Motor neuron (in vitro differentiated cells): ENCODE data around the gene CDC20. TPM values are rescaled to one million over a fixed set of nuclear protein-coding genes. Genes with fewer than 3 reads are reported as not detected.

Source experiments
- ATAC-seq, 8 experiments: fragments of 200-7000 bp; cut with Tn5 transposase; replicated peaks in 6 of 8; 2 replicates each; pipeline ENCODE4 v1.8.0; 2021; ENCODE audit warnings: mild to moderate bottlenecking in 8 of 8, moderate library complexity in 8 of 8
- H3K27ac ChIP-seq, 2 donors: fragments of 250-450 bp; sonication (Bioruptor Pico); 2 replicates each; pipeline ENCODE4 v1.9.0; 2021; ENCODE audit warnings: antibody characterized with exemption in 2 of 2, mild to moderate bottlenecking in 2 of 2, moderate library complexity in 1 of 2
- H3K4me1 ChIP-seq, 2 donors: fragments of 250-450 bp; sonication (Bioruptor Pico); replicated peaks in 1 of 2; 2 replicates each; pipeline ENCODE4 v1.6.1; 2021; ENCODE audit warnings: antibody characterized with exemption in 2 of 2, mild to moderate bottlenecking in 2 of 2, moderate library complexity in 1 of 2
- H3K4me3 ChIP-seq, 5 donors: fragments of 250-450 bp; sonication (Bioruptor Pico); 2 replicates each; pipeline ENCODE4 v1.9.0; 2021; ENCODE audit warnings: antibody characterized with exemption in 5 of 5, mild to moderate bottlenecking in 5 of 5, moderate library complexity in 4 of 5
- WGBS, 10 experiments: fragments of 450-650 bp; shearing (Covaris generic); methylation state at CpG; one replicate each; pipeline ENCODE4 v1.0.0; 2022; 5-methylcytosine and 5-hydroxymethylcytosine counted together
- in situ Hi-C, 9 experiments: fragments of 400-800 bp; cut with MboI; loops; one replicate each; pipeline ENCODE4 v1.15.0; 2021; ENCODE audit warnings: low sequenced_read_pairs in 9 of 9, low pct_unique_long_range_greater_than_20kb in 2 of 9; ENCODE audit not compliant: unreplicated experiment in 9 of 9
- total RNA-seq, 8 experiments: library from RNA; unstranded; fragments of 300-600 nt; gene quantifications; 2 replicates each; pipeline versions ENCODE4 v1.2.3 to v1.2.4, GENCODE V29; 2022

The CDC20 gene
- total RNA-seq, 8 experiments from 2014 or later: 0.15 to 144 (median 15.3) TPM

GRCh38 chr1:43402089-43402865 is 43.5 kb downstream of the CDC20 start:
- in situ Hi-C loops: loop anchor here in 4 of 9 experiments (25.0 kb wide), 1 partner anchor 165 kb away; no protein-coding TSS in a partner anchor
- 36 to 98% (median 86%) methylated on average over 1 to 6 of the region's 6 CpGs for WGBS, 10 experiments
- Histone ChIP-seq H3K27ac (no peak overlapping the region), H3K4me1 (no peaks in the 10 kb centered on the region), H3K4me3 (no peak overlapping the region)
- no peak for ATAC-seq

GRCh38 chr1:43404353-43404752 is 45.6 kb downstream of the CDC20 start:
- ATAC-seq: no peak
- 89 to 100% (median 97%) methylated on average over 1 to 6 of the region's 6 CpGs; no CpG with 5 or more reads in 5 of the 10 experiments for WGBS, 10 experiments
- in situ Hi-C loops: loop anchor here in 4 of 9 experiments (25.0 kb wide), 1 partner anchor 167 kb away; no protein-coding TSS in a partner anchor

GRCh38 chr1:43405219-43405875 is 46.6 kb downstream of the CDC20 start:
- H3K4me3 ChIP-seq: no peak overlapping the region
- H3K27ac ChIP-seq: no peak overlapping the region
- WGBS, 10 experiments: 67 to 100% (median 92%) methylated on average over 1 to 6 of the region's 6 CpGs; no CpG with 5 or more reads in 2 of the 10 experiments
- ATAC-seq: no peak
- H3K4me1 ChIP-seq: no peaks in the 10 kb centered on the region
- in situ Hi-C loops: loop anchor here in 4 of 9 experiments (25.0 kb wide), 1 partner anchor 168 kb away; no protein-coding TSS in a partner anchor

More at GRCh38 chr1:43404353-43404752, 45.6 kb downstream of the CDC20 start:
- H3K27ac ChIP-seq: no peak overlapping the region
- H3K4me3 ChIP-seq: no peak overlapping the region
- H3K4me1 ChIP-seq: no peaks in the 10 kb centered on the region

GRCh38 chr1:43405876-43406234 is 47.1 kb downstream of the CDC20 start:
- 92 to 100% (median 100%) methylated on average over 1 to 2 of the region's 2 CpGs; no CpG with 5 or more reads in 2 of the 10 experiments for WGBS, 10 experiments
- in situ Hi-C loops: loop anchor here in 4 of 9 experiments (25.0 kb wide), 1 partner anchor 169 kb away; no protein-coding TSS in a partner anchor
- no peak overlapping the region for H3K27ac ChIP-seq
- H3K4me3 ChIP-seq: no peak overlapping the region
- no peak for ATAC-seq
- H3K4me1 ChIP-seq: no peaks in the 10 kb centered on the region

GRCh38 chr1:43410571-43410970 is 51.8 kb downstream of the CDC20 start:
- no peak for ATAC-seq
- 86 to 100% (median 100%) methylated on average over 1 to 3 of the region's 3 CpGs; no CpG with 5 or more reads in 3 of the 10 experiments for WGBS, 10 experiments
- in situ Hi-C loops: loop anchor here in 4 of 9 experiments (25.0 kb wide), 1 partner anchor 173 kb away; no protein-coding TSS in a partner anchor

More at GRCh38 chr1:43410571-43410970, 51.8 kb downstream of the CDC20 start:
- no peaks in the 10 kb centered on the region for H3K4me1 ChIP-seq
- H3K27ac ChIP-seq: no peak overlapping the region
- no peak overlapping the region for H3K4me3 ChIP-seq

Other genes with a start within 250 kb of the CDC20 start
- gene EBNA1BP2, start 186.7 kb upstream of the CDC20 start, total RNA-seq: 100 to 1,000 TPM in 2 of 8 experiments, 10 to 100 TPM in 6; 71.2 to 109 (median 90.3) TPM
- gene CFAP57, start 186.7 kb upstream of the CDC20 start, total RNA-seq: 1 to 10 TPM in 4 of 8 experiments, under 1 TPM in 4; 0.40 to 7.3 (median 0.82) TPM
- 1 to 10 TPM in 1 of 8 experiments, under 1 TPM in 3, not detected in 4; 0.11 to 4.7 (median 0.34) TPM for gene TMEM125, start 89.0 kb upstream of the CDC20 start, total RNA-seq
- gene C1orf210, start 73.4 kb upstream of the CDC20 start, total RNA-seq: under 1 TPM in 6 of 8 experiments, not detected in 2; 0.11 to 0.66 (median 0.36) TPM
- gene TIE1, start 58.0 kb upstream of the CDC20 start, total RNA-seq: 10 to 100 TPM in 1 of 8 experiments, 1 to 10 TPM in 3, under 1 TPM in 4; 0.31 to 14.2 (median 0.88) TPM
- under 1 TPM in 2 of 8 experiments, not detected in 6; 0.05 to 0.08 TPM for gene MPL, start 21.2 kb upstream of the CDC20 start, total RNA-seq
- 10 to 100 TPM; 11.1 to 83.1 (median 24.5) TPM for gene ELOVL1, start 9.0 kb downstream of the CDC20 start, total RNA-seq
- gene MED8, start 30.8 kb downstream of the CDC20 start, total RNA-seq: 100 to 1,000 TPM in 2 of 8 experiments, 10 to 100 TPM in 6; 22.7 to 121 (median 57.1) TPM
- gene SZT2, start 30.9 kb downstream of the CDC20 start, total RNA-seq: 10 to 100 TPM; 14.3 to 73.8 (median 23.0) TPM
- 10 to 100 TPM in 6 of 8 experiments, 1 to 10 TPM in 2; 4.4 to 17.6 (median 13.2) TPM for gene HYI, start 95.0 kb downstream of the CDC20 start, total RNA-seq
- 100 to 1,000 TPM in 2 of 8 experiments, 10 to 100 TPM in 5, 1 to 10 TPM in 1; 7.8 to 119 (median 74.7) TPM for gene PTPRF, start 171.9 kb downstream of the CDC20 start, total RNA-seq